Erythroblast (primary cell): Measurements from ENCODE around the gene KRABD2.

Experiments used
- DNase-seq, 2 experiments: peaks; one replicate each; lab custom pipeline; 2025; lab: John Stamatoyannopoulos, UW
- GATA1 ChIP-seq: IDR thresholded peaks from 2 replicates; pipeline ENCODE4 v1.6.1; 2011; ENCODE audit warnings: low read depth, mild to moderate bottlenecking, control low read depth, low read length, moderate library complexity
- POLR2A ChIP-seq: IDR thresholded peaks from 2 replicates; pipeline ENCODE4 v1.6.1; 2011; ENCODE audit warnings: mild to moderate bottlenecking, low read length

KRABD2 gene

DNA sequence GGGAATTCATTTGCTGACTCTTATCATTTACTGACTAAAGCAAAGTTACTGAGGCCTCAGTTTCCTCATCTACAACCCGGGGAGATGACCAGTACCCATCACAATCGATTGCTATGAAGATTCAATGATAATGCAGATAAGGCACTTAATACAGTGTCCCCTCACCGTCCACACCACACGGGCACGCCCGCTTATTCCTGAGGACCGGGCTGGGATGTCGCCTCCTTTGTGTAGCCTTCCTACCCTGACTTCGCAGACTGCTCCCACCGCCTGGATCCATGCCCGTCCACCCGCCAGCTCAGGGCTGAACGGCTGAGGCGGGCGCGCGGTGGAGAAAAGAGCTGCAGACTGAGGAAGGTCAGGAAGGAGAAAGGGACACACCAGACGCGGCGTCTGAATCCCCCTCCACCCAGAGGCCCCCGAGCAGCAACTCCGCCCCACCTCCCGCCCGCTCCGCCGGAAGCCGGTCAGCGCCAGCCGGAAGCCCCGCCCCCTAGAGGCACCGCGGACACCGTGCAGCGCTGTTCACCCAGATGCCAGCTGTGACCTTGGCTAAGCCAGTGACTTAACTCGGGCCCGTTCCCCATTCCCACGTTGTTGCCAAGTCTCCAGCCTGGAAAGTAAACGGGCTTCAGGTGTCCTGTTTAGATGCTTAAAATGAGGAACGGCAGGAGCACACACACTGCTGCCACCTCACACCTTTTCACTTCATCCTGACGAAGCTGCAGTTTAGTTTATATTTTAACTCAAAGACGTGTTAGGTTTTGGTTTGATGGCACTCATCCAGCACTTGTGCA lies at the start of gene KRABD2:
TSS of gene KRABD2 (minus strand) at position 434 of the 797 bp plus-strand sequence.
- DNase-seq, result peak; percentile 89 to 91
- TF ChIP-seq POLR2A (peak; percentile 73), GATA1 (no peak)

DNA sequence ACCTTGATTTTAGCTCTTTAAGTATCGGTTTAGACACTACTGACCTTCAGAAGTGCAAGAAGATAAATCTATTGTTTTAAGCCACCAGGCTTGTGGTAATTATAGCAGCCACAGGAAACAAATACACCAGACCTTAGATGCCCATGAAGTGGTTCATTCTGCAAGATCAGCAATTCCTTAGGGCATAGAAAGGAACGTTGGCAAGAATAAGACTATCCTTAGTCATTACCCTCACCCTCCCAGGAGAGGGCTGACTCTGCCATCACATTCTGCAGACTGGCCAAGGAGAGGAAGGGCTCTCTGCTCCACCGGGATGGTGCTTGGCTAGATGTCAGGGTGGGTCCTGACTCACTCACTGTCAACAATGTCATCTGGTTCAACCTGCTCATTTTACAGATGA lies 45.1 kb upstream of the KRABD2 start:
- TF ChIP-seq POLR2A, result no peak
- no peak for TF ChIP-seq GATA1

DNA sequence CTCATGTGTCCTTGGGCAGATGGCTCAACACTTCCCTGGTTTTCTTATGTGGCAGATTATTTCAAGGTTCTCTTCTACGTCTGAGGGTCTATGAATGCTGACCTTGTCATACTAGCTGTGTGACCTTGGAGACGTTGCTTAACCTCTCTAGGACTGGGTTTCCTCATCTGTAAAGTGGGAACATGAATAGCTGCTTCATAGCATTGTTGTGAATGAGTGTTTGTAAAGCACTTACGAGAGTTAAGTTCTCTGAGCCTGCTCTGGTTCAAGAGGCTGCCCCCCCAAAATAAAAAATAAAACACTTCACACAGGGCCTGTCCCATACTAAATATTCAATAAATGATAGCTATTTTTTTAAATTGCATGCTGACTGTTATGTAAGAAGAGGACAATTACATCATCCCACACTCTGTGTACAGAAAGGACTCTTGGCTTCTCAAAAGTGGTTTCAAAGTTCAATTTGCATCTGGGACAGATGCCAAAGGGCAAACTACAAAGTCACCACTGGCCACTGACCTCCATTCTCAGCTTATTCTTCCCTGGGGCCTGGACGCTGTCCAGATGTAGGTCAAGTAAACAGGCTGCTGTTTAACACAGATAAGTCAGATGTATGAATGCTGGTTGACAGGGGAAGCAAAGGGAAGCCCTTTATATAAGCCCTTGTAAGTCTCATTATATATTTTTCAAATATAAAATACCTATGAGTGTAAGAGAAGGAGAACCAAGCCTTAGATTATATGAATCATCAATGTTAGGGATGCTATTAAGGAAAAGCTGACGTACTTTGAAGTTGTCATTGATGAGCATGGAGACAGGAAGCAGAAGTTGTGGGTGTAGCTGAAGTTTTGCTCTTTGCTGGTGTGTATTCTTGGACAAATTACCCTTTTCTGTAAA lies 43.8 kb upstream of the KRABD2 start:
- TF ChIP-seq POLR2A (peak; percentile 17), GATA1 (no peak)
- peak; percentile 95 to 97 for DNase-seq

More for the DNA sequence above, 45.1 kb upstream of the KRABD2 start:
- no peak for DNase-seq

DNA sequence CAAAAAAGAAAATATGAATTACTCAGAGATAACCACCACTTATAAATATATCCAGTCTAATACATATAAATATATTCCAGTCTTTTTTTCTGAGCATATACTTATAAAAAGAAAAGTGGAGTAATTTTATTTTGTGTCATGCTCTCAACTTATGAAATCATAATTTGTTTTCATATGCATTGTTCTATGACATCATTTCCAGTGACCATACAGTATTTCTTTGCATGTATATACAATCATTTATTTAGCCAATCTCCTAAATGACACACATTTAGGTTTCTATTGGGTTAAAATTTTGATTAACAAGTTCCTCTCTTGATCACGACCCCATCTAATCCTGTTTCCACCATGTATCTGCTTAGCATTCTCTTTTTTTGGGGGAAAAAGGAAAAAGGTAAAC lies 42.8 kb upstream of the KRABD2 start:
- DNase-seq, result peak in 1 of 2 experiments; percentile 32
- no peak for TF ChIP-seq GATA1

DNA sequence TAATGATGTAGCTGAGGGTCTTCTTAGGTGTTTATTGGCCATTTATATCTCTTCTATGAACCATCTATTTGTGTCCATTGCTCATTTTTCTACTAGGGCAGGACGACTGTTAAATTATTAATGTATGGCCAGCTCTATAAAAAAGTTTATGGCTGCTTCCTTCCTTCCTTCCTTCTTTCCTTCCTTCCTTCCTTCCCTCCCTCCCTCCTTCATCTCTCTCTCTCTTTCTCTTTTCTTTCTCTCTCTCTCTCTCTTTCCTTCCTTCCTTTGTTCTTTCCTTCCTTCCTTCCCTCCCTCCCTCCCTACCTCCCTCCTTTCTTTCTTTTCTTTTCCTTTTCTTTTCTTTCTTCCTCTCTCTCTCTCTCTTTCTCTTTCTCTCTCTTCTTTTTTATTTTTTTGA lies 42.0 kb upstream of the KRABD2 start:
- DNase-seq, result no peak

DNA sequence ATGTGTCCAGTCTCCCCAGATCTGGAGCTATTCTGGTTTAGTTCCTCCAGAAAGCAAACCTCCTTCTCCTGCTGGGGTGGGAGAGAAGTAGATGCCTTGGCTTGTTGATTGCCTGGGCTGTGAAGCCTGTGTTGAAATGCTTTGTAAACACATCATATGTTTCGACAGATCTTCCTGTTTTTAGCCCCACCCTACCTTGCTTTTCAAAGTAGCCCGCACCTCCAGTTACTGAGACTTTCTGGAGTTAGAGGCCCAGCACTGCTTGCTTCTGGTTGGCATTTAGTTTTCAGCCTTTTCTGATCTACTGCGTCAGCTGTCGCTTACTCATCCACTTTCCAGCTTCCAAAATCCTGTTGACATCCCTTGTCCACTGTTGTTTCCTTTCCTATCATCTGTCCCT lies 41.3 kb upstream of the KRABD2 start:
- peak; percentile 34 to 55 for DNase-seq
- no peak for TF ChIP-seq POLR2A
- no peak for TF ChIP-seq GATA1

More for the DNA sequence above, 42.0 kb upstream of the KRABD2 start:
- TF ChIP-seq POLR2A (no peak), GATA1 (no peak)

DNA sequence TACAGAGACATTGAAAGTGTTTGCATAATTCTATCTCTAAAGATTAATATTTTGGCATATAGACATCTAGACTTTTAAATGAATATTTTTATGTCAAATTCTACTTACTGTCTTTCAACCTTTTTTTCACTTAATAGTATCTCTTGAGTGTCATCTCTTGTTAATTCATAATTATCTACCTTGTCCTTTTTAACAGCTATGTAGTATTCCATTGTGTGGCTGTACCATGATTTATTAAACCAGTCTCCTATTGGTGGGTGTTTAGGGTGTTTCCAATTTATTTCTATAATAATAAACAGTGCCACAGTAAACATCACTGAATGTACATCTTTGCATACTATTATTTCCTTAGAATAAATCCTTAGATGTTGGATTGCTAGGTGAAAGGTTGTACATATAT lies 37.4 kb upstream of the KRABD2 start:
- TF ChIP-seq POLR2A, result no peak
- TF ChIP-seq GATA1, result no peak
- no peak for DNase-seq

DNA sequence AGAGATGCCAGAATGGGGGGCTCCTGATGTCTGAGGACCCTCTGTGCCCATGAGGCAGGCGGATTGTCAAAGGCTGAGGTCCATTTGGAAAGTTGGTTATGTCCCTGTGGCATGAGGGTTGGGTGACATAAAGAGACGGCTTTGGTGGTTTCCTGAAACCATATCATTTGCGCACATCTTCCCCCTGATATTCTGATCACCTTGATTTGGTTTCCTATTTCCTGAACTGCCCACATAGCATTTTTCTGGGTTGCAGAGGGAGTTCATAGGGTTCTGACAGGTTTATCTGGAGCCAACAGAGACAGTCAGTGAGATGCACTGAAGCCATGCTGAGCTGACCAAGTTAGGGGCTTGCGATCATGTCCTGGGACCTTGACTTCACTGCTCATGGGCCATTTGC lies 36.8 kb upstream of the KRABD2 start:
- TF ChIP-seq POLR2A (no peak), GATA1 (no peak)
- DNase-seq, result peak; percentile 49 to 50

DNA sequence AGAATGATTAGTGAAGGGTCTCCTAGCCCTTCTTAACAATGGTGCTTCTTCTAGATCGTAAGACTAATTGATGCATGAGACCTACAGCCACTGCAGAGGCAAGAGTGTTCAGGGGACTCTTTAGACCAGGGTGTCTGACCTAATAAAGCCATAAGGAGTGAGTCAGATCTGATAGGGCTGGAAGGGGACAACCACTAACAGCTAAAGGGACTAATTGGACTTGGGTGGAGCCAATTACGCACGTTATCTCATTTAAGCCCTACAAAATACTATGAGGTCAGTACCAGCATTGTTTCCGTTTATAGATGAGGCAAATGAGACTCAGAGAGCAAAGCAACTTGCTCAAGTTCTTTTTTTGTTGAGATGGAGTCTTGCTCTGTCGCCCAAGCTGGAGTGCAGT lies 35.6 kb upstream of the KRABD2 start:
- DNase-seq, result peak; percentile 90 to 93
- TF ChIP-seq GATA1, result peak; percentile 57
- peak; percentile 72 for TF ChIP-seq POLR2A

DNA sequence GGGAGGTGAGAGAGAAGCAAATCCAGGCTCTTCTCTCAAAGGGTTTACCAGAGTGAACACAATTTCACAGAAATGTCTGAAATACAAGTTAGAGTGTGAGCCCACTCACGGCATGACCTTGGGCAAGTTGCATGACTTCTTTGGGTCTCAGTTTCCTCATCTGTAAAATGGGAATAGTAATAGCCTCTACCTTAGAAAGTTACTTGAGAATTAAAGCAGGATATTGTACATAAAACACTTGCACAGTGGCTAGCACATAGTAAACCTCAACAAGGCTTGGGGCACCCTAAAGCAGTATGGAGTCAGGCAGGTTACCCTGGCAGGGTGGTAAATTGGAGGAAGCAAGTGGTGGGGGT lies 34.4 kb upstream of the KRABD2 start:
- no peak for DNase-seq
- TF ChIP-seq POLR2A (no peak), GATA1 (no peak)

DNA sequence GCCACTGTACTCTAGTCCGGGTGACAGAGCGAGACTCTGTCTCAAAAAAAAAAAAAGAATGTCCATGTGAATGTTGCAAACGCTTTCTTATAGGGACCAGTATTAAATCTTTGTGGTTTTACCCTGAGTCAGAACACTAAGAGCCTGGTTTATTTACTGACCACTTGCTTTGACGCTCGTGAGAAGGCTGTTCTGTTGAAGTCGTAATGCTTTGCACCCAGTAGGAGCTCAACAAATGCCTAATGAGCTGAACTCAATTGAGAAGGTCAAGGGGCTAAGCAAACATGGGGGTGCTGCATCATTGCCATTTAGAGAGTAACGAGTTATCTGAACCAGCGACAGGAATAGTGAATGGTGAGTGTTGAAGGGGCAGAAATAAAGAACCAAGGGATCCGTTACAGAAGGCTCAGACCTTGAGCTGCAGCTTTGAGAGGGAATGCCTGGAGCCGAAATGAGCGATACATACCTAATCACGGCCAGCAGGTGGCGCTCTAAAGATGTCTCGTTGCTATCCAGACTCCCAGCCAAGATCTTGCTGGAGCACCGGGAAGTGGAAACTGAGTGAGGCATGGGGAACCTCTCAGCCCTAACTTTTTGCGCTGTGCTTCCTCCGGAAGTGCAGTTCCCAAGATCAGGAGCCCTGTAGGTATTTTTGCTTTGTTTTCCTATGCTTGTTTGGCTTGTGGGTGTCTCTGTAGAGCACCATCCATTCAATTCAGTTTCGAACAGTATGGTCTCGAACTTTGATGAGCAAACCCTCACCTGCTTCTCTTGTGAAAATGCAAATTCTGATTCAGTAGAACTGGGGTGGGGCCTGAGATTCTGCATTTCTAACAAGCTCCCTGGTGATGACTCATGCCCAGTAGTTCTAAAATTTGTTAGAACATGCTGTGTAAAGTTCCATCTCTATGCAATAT lies 33.7 kb upstream of the KRABD2 start:
- TF ChIP-seq GATA1 (no peak), POLR2A (no peak)
- peak; percentile 83 to 92 for DNase-seq

DNA sequence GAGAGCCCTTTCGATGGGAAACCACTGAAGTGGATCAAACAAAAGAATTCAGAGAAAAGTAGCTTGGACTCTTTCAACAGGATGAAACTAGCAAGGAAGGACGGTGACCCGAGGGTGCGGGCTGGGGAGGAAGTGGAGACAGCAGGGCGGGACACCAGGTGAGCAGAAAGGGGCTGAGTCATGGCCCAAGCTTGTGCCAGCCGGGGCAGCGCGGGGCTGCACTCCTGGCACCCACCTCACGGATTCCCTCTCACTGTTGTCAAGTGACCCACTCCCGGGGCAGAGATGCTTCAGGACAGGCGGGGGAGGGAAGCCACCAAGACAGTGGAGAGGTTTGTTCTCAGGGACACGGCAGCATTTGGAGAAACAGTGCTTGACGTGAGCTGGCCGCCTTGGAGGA lies 31.9 kb upstream of the KRABD2 start:
- TF ChIP-seq GATA1, result no peak
- no peak for TF ChIP-seq POLR2A
- DNase-seq, result no peak

DNA sequence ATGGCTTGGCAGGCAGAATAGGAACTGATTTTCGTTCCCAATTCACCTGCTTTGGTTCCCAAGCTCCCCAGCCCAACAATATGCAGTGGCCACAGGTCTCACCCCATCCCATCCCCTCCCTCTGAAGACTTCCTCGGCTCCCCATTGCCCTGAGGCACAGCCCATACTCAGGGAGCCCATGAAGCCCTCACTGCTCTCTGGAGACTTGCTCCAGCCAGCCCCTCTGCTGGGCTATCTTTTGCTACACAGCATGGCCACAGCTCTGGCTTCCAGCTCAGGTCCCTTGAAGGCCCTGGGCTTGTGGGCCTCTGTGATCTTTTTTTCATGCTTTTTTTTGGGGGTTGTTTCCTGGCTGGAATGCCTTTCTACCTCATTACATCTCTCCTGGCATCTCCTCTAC lies 29.7 kb upstream of the KRABD2 start:
- DNase-seq, result no peak
- no peak for TF ChIP-seq GATA1
- no peak for TF ChIP-seq POLR2A
